Progenitor cell of endocrine pancreas (in vitro differentiated cells): ENCODE results near the gene ZNF345. TPM values are rescaled to one million over a fixed set of nuclear protein-coding genes. Genes with fewer than 3 reads are reported as not detected.

Experiments used
- DNase-seq: peaks from one replicate; pipeline ENCODE4 v3.0.0; 2021; ENCODE audit warnings: low spot score; ENCODE audit not compliant: unreplicated experiment
- H3K27ac Mint-ChIP-seq: 2 replicates; pipeline ENCODE4 v1.8.0; 2021; ENCODE audit warnings: mild to moderate bottlenecking, moderate library complexity, mixed read lengths
- H3K27me3 Mint-ChIP-seq: 2 replicates; pipeline ENCODE4 v1.8.0; 2021; ENCODE audit warnings: mixed read lengths
- H3K36me3 Mint-ChIP-seq: 2 replicates; pipeline ENCODE4 v1.8.0; 2022; ENCODE audit warnings: mixed read lengths; ENCODE audit not compliant: insufficient read depth
- H3K4me1 Mint-ChIP-seq: 2 replicates; pipeline ENCODE4 v1.8.0; 2021; ENCODE audit warnings: low read depth, mixed read lengths
- H3K4me3 Mint-ChIP-seq: 2 replicates; pipeline ENCODE4 v1.8.0; 2021; ENCODE audit warnings: low read depth, mild to moderate bottlenecking, moderate library complexity, mixed read lengths
- H3K9me3 Mint-ChIP-seq: 2 replicates; pipeline ENCODE4 v1.8.0; 2021; ENCODE audit warnings: low read depth, mixed read lengths
- CTCF ChIP-seq: fragments of 200-600 bp; sonication (generic); IDR thresholded peaks from one replicate; pipeline ENCODE4 v1.5.0; 2021; ENCODE audit warnings: antibody characterized with exemption, mild to moderate bottlenecking; ENCODE audit not compliant: unreplicated experiment
- total RNA-seq: library from RNA; stranded (reverse); gene quantifications from 2 replicates; pipeline ENCODE4 v1.2.1, GENCODE V29; 2021

ZNF345 gene
- total RNA-seq, 1 donor from 2014 or later, result 14.7 TPM

- Mint-ChIP-seq H3K36me3 (peaks cover 38% of the 10 kb centered on the region), H3K4me1 (peaks cover 2% of the 10 kb centered on the region)
Measured at GRCh38 chr19:36849701-36850558, 746 bp upstream of the ZNF345 start.

GRCh38 chr19:36851898-36852297, 1.2 kb downstream of the ZNF345 start:
- DNase-seq, result no peak
- Mint-ChIP-seq H3K9me3 (peaks cover 22% of the 10 kb centered on the region), H3K36me3 (peaks cover 43% of the 10 kb centered on the region), H3K27ac (no peak overlapping the region), H3K4me1 (peaks cover 2% of the 10 kb centered on the region), H3K4me3 (no peak overlapping the region), H3K27me3 (no peaks in the 10 kb centered on the region)
- TF ChIP-seq CTCF, result no peak

More at GRCh38 chr19:36849701-36850558, 746 bp upstream of the ZNF345 start:
- no peak for TF ChIP-seq CTCF
- peak; percentile 70 for DNase-seq
- Mint-ChIP-seq H3K27me3 (no peaks in the 10 kb centered on the region), H3K9me3 (peaks cover 13% of the 10 kb centered on the region), H3K4me3 (no peak overlapping the region), H3K27ac (no peak overlapping the region)

GRCh38 chr19:36876993-36877938, 26.6 kb downstream of the ZNF345 start:
- DNase-seq, result no peak
- H3K36me3 Mint-ChIP-seq, result peaks cover 70% of the 10 kb centered on the region
- no peaks in the 10 kb centered on the region for H3K27me3 Mint-ChIP-seq
- H3K9me3 Mint-ChIP-seq, result peaks cover 53% of the 10 kb centered on the region
- H3K4me1 Mint-ChIP-seq, result no peaks in the 10 kb centered on the region
- no peak for TF ChIP-seq CTCF
- H3K27ac Mint-ChIP-seq, result peak overlapping the region; percentile 45
- H3K4me3 Mint-ChIP-seq, result no peak overlapping the region

- no peak for DNase-seq
- TF ChIP-seq CTCF, result no peak
Measured at GRCh38 chr19:36891768-36892357, 41.2 kb downstream of the ZNF345 start.

GRCh38 chr19:36894849-36895383, 44.2 kb downstream of the ZNF345 start:
- Mint-ChIP-seq H3K27ac (no peak overlapping the region), H3K9me3 (peaks cover 73% of the 10 kb centered on the region), H3K4me3 (no peak overlapping the region), H3K36me3 (peaks cover 85% of the 10 kb centered on the region), H3K4me1 (no peaks in the 10 kb centered on the region), H3K27me3 (no peaks in the 10 kb centered on the region)
- no peak for TF ChIP-seq CTCF
- DNase-seq, result no peak

More at GRCh38 chr19:36891768-36892357, 41.2 kb downstream of the ZNF345 start:
- H3K4me3 Mint-ChIP-seq, result no peak overlapping the region
- no peaks in the 10 kb centered on the region for H3K27me3 Mint-ChIP-seq
- peaks cover 66% of the 10 kb centered on the region for H3K9me3 Mint-ChIP-seq
- no peak overlapping the region for H3K27ac Mint-ChIP-seq
- peaks cover 79% of the 10 kb centered on the region for H3K36me3 Mint-ChIP-seq
- H3K4me1 Mint-ChIP-seq, result no peaks in the 10 kb centered on the region
